ENCODE results near the gene DCAF17.

DNA sequence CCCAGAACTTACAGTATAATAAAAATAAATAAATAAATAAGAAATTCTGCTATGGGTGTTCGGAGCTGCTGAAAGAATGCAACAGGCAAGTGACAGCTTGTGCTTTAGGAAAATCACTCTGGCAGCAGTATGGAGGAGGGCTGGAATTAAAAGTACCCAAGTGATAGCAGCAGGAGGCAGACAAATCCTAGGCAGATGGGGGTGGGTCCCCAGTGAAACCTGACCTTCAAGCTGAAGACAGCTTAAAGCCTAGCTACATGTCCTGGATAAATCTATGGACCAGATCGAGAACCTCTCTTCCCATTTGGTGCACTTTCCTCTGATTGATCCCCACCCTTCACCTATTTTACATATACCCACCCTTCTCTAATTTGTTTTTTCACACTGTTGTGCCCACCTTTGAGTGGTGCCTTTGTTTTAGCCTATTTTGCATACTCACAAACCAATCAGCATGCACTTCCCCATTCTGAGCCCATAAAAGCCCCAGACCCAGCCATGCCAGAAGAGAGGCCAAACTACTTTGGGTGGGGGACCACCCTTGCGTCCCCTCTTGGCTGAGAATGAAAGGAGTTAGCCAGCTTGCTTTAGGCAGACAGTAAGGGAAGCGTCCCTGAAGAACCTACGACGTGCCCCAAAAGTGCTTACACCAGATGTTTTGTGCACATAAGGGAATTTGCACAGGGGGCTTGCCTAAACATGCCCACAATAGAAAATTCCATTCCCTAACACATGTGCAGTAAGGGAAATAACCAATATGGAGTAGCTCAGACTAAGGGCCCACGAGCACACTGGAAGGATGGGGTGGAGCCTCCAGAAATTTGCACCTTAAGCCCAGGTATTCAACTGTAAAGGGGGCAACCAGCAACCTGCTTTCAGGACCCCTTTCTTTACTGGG is 3.3 kb upstream of the DCAF17 start:
- TF ChIP-seq, protein P1, sequence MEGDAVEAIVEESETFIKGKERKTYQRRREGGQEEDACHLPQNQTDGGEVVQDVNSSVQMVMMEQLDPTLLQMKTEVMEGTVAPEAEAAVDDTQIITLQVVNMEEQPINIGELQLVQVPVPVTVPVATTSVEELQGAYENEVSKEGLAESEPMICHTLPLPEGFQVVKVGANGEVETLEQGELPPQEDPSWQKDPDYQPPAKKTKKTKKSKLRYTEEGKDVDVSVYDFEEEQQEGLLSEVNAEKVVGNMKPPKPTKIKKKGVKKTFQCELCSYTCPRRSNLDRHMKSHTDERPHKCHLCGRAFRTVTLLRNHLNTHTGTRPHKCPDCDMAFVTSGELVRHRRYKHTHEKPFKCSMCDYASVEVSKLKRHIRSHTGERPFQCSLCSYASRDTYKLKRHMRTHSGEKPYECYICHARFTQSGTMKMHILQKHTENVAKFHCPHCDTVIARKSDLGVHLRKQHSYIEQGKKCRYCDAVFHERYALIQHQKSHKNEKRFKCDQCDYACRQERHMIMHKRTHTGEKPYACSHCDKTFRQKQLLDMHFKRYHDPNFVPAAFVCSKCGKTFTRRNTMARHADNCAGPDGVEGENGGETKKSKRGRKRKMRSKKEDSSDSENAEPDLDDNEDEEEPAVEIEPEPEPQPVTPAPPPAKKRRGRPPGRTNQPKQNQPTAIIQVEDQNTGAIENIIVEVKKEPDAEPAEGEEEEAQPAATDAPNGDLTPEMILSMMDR (IDR thresholded peaks at IDR 0.05; ENCODE audit: borderline replicate concordance, extremely low read depth, low read length, poor library complexity, severe bottlenecking) = no peak
- no peak for TF ChIP-seq EZH2 (IDR thresholded peaks at IDR 0.05; ENCODE audit: borderline replicate concordance, low read depth, low read length, severe bottlenecking)

Measured in DND-41 (cell line).